ENCODE data around the gene HTR3B. TPM values are rescaled to one million over a fixed set of nuclear protein-coding genes. Genes with fewer than 3 reads are reported as not detected.

Gene HTR3B
- total and polyA plus RNA-seq, 2 experiments from 2014 or later = 0.42 to 0.77 TPM

- Histone ChIP-seq H4K20me1 (ENCODE audit: insufficient read depth, poor library complexity, severe bottlenecking) (no peaks in the 10 kb centered on the region), H3K4me3 (no peak overlapping the region), H3K36me3 (replicated peaks; ENCODE audit: insufficient read depth, low read depth) (no peaks in the 10 kb centered on the region), H3K27me3 (no peaks in the 10 kb centered on the region), H3K4me2 (no peak overlapping the region), H3K4me1 (ENCODE audit: insufficient read depth) (peaks cover 13% of the 10 kb centered on the region), H3K9me3 (ENCODE audit: low read depth) (no peaks in the 10 kb centered on the region), H3K27ac (peak overlapping the region; percentile 21), H3K79me2 (no peaks in the 10 kb centered on the region), H3K9me2 (replicated peaks; ENCODE audit: insufficient read depth) (no peaks in the 10 kb centered on the region), H2AFZ (no peak overlapping the region)
- no peak for DNase-seq (ENCODE audit: low spot score)
- no peak for TF ChIP-seq EZH2 (IDR thresholded peaks at IDR 0.05; ENCODE audit: borderline replicate concordance)
- TF ChIP-seq, protein P1, sequence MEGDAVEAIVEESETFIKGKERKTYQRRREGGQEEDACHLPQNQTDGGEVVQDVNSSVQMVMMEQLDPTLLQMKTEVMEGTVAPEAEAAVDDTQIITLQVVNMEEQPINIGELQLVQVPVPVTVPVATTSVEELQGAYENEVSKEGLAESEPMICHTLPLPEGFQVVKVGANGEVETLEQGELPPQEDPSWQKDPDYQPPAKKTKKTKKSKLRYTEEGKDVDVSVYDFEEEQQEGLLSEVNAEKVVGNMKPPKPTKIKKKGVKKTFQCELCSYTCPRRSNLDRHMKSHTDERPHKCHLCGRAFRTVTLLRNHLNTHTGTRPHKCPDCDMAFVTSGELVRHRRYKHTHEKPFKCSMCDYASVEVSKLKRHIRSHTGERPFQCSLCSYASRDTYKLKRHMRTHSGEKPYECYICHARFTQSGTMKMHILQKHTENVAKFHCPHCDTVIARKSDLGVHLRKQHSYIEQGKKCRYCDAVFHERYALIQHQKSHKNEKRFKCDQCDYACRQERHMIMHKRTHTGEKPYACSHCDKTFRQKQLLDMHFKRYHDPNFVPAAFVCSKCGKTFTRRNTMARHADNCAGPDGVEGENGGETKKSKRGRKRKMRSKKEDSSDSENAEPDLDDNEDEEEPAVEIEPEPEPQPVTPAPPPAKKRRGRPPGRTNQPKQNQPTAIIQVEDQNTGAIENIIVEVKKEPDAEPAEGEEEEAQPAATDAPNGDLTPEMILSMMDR (IDR thresholded peaks at IDR 0.05; ENCODE audit: poor library complexity) = no peak
- no peak for TF ChIP-seq EZH2phosphoT487 (IDR thresholded peaks at IDR 0.05; ENCODE audit: low read depth, severe bottlenecking, unreplicated experiment)
- WGBS (ENCODE audit: low lambda C conversion rate, missing lambda C conversion rate) = 69% methylated on average over 2 of the region's 2 CpGs
These were observed 3.5 kb upstream of the HTR3B start for GRCh38 chr11:113901141-113901540.

- no peaks in the 10 kb centered on the region for H3K36me3 ChIP-seq (replicated peaks; ENCODE audit: insufficient read depth, low read depth)
- TF ChIP-seq EZH2 (IDR thresholded peaks at IDR 0.05; ENCODE audit: borderline replicate concordance) (no peak), EZH2phosphoT487 (IDR thresholded peaks at IDR 0.05; ENCODE audit: low read depth, severe bottlenecking, unreplicated experiment) (no peak)
- TF ChIP-seq, protein P1 (IDR thresholded peaks at IDR 0.05; ENCODE audit: poor library complexity) = peak; percentile 46
- peaks cover 20% of the 10 kb centered on the region for H3K4me1 ChIP-seq (ENCODE audit: insufficient read depth)
- H3K9me2 ChIP-seq (replicated peaks; ENCODE audit: insufficient read depth) = no peaks in the 10 kb centered on the region
- H3K27me3 ChIP-seq = no peaks in the 10 kb centered on the region
- no peaks in the 10 kb centered on the region for H4K20me1 ChIP-seq (ENCODE audit: insufficient read depth, poor library complexity, severe bottlenecking)
- no peak overlapping the region for H3K4me3 ChIP-seq
- H3K79me2 ChIP-seq = no peaks in the 10 kb centered on the region
- WGBS (ENCODE audit: low lambda C conversion rate, missing lambda C conversion rate) = 22% methylated on average over 4 of the region's 4 CpGs
- peak; percentile 85 for DNase-seq (ENCODE audit: low spot score)
- peak overlapping the region; percentile 91 for H3K27ac ChIP-seq
- no peaks in the 10 kb centered on the region for H3K9me3 ChIP-seq (ENCODE audit: low read depth)
- peak overlapping the region; percentile 55 for H3K4me2 ChIP-seq
- no peak overlapping the region for H2AFZ ChIP-seq
These were observed 1.4 kb downstream of the HTR3B start for GRCh38 chr11:113906038-113906437.

DNA sequence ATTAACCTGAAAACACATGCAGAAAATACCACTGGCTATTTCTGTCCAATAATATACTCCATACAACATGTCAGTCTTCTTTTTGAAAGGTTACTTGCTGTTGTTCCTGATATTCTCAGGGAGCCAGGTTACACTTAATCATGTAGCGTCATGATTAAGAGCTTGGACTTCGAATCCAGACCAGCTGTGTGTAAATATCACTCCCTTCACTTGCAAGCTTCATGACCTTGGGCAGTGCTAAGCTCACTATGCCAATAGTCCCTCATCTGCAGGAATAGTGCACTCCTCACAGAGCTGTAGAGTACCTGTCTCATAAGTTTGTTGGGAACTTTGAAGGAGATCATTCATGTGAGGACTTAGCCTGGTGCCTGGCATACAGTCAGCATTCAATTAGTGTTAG lies 1.9 kb downstream of the HTR3B start:
- H3K4me2 ChIP-seq = peak overlapping the region; percentile 56
- no peak overlapping the region for H2AFZ ChIP-seq

More for the DNA sequence above, 1.9 kb downstream of the HTR3B start:
- H3K27ac ChIP-seq = peak overlapping the region; percentile 91
- no peak overlapping the region for H3K4me3 ChIP-seq
- no peaks in the 10 kb centered on the region for H3K79me2 ChIP-seq
- no peak for TF ChIP-seq EZH2phosphoT487 (IDR thresholded peaks at IDR 0.05; ENCODE audit: low read depth, severe bottlenecking, unreplicated experiment)
- TF ChIP-seq, protein P1 (IDR thresholded peaks at IDR 0.05; ENCODE audit: poor library complexity) = no peak
- no peaks in the 10 kb centered on the region for H3K36me3 ChIP-seq (replicated peaks; ENCODE audit: insufficient read depth, low read depth)
- no peaks in the 10 kb centered on the region for H3K27me3 ChIP-seq
- H3K4me1 ChIP-seq (ENCODE audit: insufficient read depth) = peaks cover 20% of the 10 kb centered on the region
- peak; percentile 60 for DNase-seq (ENCODE audit: low spot score)
- no peaks in the 10 kb centered on the region for H3K9me3 ChIP-seq (ENCODE audit: low read depth)
- H3K9me2 ChIP-seq (replicated peaks; ENCODE audit: insufficient read depth) = no peaks in the 10 kb centered on the region
- WGBS (ENCODE audit: low lambda C conversion rate, missing lambda C conversion rate) = 60% methylated on average over 2 of the region's 2 CpGs
- no peaks in the 10 kb centered on the region for H4K20me1 ChIP-seq (ENCODE audit: insufficient read depth, poor library complexity, severe bottlenecking)

Measured in hepatocyte (in vitro differentiated cells).